NCI-H187 (cell line): ENCODE data around the gene POLR3E.

Source experiments
- DNase-seq, 2 experiments: peaks; one replicate each; lab custom pipeline; 2025; lab: John Stamatoyannopoulos, UW

Gene POLR3E, protein sequence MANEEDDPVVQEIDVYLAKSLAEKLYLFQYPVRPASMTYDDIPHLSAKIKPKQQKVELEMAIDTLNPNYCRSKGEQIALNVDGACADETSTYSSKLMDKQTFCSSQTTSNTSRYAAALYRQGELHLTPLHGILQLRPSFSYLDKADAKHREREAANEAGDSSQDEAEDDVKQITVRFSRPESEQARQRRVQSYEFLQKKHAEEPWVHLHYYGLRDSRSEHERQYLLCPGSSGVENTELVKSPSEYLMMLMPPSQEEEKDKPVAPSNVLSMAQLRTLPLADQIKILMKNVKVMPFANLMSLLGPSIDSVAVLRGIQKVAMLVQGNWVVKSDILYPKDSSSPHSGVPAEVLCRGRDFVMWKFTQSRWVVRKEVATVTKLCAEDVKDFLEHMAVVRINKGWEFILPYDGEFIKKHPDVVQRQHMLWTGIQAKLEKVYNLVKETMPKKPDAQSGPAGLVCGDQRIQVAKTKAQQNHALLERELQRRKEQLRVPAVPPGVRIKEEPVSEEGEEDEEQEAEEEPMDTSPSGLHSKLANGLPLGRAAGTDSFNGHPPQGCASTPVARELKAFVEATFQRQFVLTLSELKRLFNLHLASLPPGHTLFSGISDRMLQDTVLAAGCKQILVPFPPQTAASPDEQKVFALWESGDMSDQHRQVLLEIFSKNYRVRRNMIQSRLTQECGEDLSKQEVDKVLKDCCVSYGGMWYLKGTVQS

DNA sequence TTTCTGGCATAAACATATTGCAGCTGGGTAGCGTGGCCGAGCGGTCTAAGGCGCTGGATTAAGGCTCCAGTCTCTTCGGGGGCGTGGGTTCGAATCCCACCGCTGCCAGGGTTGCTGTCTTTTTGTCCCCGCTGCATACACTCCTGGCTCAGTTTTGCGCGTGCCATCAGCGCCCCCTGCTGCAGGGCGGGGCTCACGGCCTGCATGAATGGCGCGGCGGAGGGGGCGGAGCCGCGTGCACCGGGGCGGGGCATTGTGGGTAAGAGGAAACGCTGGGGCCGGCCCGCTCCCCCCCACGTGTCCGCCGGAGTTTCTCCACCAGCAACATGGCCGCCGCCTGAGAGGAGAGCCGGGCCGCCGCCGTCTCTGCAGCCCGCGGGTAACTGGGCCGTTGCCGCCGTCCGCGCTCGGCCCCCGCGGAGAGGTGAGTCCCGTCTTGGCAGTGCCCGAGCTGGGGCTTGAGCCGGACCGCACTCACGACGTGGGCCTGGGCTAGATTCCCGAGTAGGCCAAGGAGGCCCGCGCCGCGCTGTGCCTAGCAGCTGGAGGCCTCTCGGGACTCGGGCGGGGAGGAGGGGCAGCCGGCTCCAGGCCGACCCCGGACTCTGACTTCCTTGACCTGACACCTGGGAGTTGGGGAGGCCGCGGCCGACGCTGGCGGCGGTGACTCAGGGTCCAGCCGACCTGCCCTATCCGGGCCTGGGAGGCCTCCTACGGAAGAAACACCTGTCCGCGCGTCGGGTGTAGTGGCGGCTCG is at the start of gene POLR3E:
Gene POLR3E, plus strand, starts transcription at position 296 of the 757 bp plus-strand sequence. CDS start 5,560 bp downstream, outside the sequence.
- DNase-seq: peak; percentile 92

DNA sequence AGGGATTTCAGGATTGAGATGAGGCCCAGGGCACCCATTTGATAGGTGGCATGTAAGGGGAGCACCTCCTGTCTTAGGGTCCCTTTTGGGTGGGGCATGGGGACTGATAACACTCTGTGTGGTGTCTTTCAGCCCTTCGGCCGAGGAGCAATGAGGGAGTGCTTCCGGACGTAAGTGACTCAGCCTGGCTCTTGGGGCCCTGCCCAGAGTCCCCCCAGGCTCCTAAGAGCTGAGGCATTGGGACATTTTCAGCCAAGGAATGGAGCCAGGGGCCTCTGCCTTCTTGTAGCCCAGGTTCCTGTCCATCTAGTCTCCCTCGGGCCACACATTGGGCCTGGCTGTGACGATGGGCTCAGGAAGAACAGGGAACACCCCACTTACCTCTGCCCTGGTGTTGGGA is 46.7 kb upstream of the POLR3E start:
- no peak for DNase-seq

DNA sequence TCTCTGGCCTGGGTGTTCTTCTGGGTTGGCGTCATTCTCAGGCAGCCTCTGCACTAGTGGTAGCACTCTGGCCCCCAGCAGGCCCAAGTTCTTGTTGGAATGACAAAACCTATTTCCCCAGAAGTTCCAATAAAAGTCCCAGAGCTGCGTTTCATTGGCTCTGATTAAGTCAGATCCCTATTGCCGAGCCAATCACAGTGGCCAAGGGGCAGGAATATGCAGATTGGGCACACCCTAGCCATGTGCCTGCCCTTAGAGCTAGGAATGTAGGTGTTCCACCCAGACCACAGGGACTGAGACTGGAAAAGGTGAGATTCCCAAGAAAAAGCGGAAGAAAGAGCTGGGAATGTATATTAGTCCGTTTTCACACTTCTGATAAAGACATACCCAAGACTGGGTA is 44.9 kb upstream of the POLR3E start:
- DNase-seq: no peak

DNA sequence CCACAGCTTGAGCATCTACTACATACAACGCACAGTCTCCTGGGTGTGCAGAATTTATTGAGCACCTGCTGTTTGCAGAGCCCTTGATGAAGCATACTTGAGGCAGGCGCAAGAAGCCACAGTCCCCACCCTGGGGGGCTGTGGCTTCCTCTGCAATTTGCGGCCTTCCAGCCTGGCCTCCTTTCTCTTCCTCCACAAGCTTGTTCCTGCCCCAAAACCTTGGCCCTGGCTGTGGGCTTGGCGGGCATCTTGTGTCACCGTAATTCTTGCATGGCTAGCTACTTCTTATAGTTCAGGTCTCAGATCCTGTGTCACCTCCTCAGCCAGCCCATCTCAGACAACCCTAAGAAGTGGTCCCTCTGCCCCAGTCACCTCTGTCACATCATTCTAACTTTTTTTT is 43.9 kb upstream of the POLR3E start:
- no peak for DNase-seq

DNA sequence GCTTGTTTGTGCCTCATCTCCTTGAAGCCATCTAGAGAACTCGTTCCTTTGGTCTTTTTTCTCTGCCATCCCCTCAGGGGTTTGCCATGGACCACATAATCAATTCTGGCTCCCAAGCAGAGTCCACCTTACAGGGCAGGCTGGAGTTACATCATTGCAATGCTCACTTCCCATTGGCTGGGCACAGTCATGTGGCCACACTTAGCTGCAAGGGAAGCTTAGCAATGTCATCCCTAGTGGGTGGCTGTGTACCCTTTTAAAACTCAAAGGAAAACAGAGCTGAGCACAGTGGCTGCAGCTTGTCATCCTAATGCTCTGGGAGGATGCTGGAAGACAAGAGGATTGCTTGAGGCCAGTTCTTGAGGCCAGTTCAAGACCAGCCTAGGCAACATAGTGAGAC is 41.9 kb upstream of the POLR3E start:
- DNase-seq: no peak

DNA sequence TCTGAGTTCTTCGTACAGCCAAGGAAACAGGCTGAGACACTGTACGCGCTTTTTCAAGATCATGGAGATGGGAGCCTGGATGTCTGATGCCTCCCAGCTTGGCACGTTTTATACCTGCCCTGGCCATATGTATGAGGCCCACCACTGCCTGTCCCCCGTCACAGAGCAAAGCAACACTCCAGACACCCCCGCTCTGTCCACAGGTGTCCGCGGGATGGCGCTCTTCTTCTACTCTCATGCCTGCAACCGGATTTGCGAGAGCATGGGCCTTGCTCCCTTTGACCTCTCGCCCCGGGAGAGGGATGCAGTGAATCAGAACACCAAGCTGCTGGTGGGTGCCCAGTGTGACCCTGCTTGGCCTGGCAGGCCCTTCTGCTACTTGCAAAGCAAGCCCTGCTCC is 39.8 kb upstream of the POLR3E start:
- no peak for DNase-seq

DNA sequence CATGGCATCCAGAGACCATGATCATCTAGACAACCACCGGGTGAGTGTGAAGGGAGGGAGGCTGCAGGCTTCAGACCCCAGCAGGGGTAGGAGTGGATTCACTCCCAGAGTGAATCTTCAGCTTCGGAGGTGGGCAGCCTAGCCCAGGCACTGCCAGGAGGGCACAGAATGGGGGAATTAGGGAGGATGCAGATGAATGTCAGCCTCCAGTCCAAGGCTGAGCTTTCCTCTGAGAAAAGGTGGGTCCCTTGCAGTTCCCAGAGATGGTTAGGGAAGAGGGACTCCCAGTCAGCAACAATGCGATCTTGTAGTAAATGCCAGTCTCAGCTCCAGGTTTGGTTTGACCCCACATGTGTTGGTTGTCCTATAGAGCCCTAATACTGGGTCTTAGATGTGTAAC is 36.7 kb upstream of the POLR3E start:
- DNase-seq: no peak

DNA sequence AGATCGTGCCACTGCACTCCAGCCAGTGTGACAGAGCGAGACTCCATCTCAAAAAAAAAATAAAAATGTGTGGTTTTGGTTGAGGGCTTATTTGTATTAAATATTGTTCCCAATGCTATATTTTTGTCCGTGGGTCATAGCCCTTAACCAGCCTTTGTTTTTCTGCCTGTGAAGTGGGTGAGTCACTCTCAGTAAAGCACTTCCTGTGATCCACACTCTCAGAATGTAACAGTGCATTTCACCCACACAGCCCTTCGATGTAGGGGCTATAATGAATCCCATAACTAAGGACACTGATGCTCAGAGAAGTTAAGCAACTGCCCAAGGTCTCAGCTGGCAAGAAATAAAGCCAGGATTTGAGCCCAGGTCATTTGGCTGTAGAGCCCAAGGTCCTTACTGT is 34.7 kb upstream of the POLR3E start:
- DNase-seq: no peak

DNA sequence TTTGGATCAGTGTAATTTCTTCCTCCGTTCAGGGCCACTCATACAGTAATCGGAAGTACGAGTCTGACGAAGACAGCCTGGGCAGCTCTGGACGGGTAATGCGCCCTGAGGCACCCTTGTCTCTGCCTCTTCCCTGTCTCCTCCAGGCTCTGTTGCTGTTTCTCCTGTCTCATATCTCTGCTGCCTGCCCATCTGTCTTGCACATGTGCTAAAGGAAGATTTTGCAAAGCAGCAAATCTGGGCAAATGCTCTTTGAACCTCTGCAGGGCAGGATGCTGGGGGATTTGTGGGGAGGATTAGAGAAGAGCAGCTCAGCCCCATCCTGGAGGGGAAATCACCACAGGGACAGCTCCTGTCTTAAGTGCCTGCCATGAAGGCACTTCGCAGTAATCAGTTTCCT is 32.4 kb upstream of the POLR3E start:
- DNase-seq: no peak

DNA sequence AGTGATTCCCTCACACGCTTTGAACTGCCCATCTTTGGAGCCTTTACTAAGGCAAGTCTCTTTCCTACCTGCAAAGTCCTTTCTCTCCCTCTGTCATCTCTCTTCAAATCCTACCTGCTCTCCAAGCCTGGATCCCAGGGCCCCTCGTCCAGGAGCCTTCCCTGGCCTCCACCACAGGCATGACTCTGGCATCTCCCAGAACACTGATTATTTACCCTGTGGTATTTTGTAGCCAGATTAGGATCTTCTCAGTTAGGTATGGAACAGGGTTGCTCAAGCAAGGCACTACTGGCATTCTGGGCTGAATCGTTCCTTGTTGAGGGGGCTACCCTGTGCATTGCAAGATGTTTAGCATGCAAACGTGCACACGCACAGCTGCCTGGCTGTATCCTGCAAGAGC is 31.9 kb upstream of the POLR3E start:
- no peak for DNase-seq

DNA sequence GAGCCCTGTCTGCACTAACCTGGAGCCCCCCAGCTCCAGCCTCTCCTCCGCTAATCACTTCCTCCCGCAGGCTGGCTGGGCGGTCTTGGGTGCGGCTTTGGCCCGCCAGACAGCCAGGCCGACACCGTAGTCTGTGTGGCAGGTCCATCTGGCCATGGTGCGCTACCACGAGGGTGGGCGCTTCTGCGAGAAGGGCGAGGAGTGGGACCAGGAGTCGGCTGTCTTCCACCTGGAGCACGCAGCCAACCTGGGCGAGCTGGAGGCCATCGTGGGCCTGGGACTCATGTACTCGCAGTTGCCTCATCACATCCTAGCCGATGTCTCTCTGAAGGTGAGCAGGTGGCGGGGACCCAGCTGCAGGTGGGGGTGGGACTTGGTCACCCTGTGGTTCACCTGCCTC is 30.7 kb upstream of the POLR3E start:
- DNase-seq: no peak

DNA sequence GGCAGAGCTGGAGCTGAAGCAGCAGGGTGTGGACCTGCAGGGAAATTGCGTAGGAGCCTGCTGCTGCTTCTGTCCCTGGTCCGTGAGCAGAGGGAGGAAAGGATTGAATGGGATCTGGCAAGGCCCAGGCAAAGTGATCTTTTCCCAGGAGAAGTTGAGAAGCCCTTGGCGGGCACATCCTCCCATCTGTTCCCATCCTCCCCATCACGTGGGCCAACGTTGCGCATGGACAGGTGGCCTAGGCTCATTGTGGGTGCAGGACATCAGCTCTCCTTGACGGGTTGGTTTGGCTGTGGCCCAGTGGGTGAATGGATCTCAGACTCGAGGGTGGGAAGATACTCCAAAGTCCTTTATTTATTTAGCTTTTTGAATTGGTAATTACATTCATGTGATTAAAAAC is 29.4 kb upstream of the POLR3E start:
- DNase-seq: no peak

DNA sequence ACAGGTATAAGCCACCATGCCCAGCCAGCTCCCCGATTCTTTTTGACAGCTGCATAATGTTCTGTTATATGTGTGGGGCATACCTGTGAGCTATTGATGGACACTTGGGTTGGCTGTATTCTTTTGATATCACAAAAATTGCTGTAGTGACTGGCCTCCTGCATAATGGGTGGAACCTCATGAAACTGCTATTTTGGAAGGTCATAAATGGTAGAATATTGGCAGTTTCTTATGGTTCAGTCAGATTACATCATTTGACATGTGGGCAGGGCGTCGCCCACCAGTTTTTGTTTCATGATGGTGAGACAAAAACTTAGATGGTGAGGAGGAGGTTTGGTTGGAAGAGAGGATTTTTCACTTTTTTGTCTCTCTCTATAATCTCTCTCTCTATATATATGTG is 26.7 kb upstream of the POLR3E start:
- no peak for DNase-seq

DNA sequence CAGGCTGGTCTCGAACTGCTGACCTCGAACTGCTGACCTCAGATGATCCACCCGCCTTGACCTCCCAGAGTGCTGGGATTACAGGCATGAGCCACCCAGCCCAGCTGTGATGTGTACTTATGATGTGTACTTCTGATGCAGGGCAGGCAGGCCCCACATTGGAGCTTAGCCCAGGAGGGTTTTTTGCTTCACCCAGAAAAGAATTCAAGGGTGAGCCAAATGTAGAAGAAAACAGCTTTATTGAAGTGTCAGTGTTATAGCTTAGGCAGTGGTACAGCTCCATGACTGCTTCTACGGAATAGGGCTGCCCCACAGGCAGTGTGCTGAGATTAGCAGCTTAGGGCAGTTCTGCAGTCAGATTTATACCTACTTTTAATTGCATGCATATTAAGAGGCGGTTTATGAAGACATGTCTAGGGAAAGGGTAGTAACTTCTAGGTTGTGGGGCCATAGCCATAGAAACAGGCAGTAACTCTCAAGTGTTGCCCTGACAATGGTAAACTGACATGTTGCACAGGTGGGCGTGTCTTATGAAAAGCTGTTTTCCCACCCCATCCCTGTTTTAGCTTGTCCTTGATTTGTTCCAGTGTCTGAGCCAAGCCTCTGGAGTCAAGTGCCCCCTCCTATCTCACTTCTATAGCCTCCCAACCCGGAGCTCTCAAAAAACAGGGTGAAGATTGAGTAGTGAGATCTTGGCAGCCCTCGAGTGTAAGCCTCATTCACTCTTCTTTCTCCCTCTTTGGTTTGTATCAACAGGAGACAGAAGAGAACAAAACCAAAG is 24.1 kb upstream of the POLR3E start:
- no peak for DNase-seq

DNA sequence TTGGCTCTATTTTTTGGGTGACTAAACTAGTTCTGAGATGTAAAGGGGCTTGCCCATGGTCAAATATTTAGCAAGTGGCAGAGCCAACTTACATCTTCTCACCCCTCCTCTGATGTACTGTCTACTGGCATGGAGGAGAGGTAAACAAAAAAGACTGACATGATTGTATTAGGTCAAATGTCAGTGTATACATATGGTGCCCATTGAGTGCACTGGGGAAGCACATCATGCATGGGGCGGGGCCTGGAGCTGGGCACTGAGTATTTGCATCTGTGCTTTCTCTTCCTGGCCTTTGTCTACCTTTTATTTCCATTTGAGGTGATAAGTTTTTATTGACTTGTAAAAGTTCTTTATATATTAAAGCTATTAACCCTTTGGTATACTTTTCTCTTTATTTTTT is 22.3 kb upstream of the POLR3E start:
- DNase-seq: no peak

DNA sequence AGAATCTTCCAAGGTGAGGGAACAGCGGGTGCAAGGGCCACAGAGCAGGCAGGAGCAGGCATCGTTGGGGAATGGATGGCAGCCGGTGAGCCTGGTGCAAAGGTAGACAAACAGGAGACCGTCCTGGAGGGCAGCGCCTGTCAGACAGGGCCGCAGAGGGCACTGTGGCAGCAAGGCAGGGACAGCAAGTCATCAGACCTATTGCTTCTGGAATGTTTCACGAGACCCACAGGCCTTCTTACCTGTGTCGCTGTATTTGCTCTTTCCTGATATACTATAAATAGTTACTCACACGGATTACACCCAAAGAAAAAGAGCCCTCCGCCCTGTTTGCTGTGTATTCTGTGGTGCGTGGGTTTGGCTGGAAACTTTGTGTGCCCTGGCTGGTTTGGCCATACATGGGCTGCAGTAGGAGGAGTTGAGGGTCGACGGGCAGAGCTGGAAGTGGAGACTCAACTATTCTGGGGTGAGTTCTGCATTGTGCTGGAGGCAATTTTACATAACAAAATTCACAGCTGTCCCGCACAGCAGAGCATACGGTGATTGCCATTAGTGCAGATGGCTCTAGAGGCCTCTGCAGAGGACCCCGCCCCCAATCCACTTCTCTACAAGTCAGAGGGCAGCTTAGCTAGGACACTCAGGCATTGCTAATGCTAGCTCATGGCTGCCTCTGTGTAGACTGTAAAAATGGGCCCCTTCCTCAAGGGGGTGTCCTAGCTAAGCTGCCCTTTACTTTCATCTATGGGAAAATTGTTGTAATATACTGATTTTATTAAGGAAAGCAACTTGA is 18.6 kb upstream of the POLR3E start:
- DNase-seq: no peak

DNA sequence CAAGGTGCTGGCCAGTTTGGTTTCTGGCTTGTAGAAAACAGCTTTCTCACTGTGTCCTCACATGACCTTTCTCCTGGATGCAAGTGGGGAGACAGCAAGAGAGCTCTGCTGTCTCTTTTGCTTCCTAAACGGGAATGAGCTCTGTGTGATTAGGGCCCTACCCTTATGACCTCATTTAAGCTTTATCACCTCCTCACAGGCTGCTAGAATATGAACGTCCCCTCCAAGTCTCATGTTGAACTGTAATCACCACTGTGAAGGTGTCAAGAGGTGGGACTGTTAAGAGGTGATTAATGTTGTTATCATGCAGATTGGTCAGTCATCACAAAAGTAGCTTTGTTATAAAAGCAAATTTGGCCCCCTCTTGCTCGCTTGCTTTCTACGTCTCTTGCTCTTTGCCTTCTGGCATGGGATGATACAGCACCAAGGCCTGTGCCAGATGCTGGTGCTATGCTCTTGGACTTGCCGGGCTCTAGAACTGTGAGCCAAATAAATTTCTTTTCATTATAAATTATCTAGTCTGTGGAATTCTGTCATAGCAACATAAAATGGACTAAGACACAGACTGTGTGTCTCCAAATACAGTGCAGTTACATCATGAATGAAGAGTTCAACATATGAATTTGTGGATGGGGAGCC is 14.8 kb upstream of the POLR3E start:
- DNase-seq: no peak

DNA sequence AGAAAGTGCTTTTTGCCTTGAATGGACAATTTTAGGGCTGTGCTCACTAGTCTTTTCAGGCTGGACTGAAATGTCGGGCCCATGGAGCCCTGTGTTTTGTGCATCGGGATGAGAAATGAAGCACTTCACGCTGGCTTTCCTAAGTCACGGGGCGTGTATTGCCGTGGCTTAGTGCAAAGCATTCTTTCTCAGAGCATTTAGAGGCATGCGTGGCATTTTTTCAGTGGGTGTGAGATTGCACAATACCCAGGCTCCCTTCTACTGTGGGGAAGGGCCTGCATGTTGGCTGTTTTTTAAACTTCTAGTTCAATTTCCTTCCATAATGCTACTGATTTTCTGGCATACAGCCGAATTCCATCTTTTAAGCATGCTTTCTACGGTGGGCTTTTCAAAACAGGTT is 12.6 kb upstream of the POLR3E start:
- no peak for DNase-seq

DNA sequence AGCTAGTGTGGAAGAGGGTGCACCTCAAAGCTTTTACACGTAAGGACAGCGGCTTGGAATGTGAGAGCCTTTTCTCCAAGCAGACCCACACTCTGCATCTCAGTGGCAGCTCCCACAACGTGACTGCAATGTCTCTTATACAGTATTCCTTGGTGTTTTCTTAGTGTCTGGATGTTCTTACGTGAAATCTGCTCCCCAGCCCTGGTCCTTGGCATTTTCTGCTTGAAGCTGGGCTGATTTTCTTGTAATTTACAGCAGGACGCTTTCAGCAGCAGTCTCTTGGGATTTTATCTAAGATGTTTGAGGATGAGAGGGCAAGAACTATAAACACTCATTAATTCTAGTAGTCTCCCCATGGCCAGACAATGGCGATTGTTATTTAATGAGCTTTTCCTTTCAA is 12.1 kb upstream of the POLR3E start:
- no peak for DNase-seq

DNA sequence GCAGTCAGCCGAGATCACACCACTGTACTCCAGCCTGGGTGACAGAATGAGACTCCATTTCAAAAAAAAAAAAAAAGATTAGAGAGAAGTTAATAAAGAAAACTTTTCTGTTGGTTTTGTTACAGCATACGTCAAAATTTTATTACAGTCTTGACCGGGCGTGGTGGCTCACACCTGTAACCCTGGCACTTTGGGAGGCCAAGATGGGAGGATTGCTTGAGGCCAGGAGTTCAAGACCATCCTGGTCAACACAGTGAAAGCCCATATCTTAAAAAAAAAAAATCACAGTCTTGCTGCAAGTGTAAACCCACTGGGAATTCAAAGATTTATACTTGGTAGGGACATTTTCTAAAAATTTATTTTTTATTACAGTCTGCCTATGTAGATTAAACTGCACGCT is 6.2 kb upstream of the POLR3E start:
- DNase-seq: no peak

DNA sequence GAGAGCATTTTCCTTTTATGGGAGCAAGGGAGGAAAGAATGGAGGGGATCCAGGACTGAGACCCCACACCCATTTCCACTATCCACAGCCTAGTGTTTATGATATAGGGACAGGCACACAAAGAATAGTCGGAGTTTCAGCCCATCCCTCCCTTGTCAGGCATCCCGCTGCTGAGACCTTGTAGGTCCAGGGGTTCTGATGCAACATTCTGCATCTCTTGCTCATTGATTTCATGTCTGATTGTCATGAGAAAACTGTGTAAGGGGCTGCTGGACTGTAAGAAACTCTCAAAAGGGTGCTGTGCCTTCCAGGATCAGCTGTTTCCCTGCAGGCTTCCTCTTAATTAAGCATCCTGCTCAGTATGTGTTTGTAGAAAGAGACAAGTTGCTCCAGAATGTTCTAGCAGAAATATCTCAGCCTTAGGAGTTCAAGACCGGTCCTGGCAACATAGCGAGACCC is 5.3 kb upstream of the POLR3E start:
- DNase-seq: no peak
